WTC11 (cell line): Measurements from ENCODE around the gene ARAP1. TPM values are rescaled to one million over a fixed set of nuclear protein-coding genes. Genes with fewer than 3 reads are reported as not detected.
A peak's percentile ranks its signal among the peaks of the same experiment; 100 is the strongest.

ENCODE experiments used
- ATAC-seq: fragments of 200-7000 bp; cut with Tn5 transposase; 2 replicates; pipeline ENCODE4 v1.10.0; 2021; ENCODE audit warnings: mild to moderate bottlenecking, moderate library complexity
- CTCF ChIA-PET: fragments of 300-600 bp; sonication (Branson Sonifier 250); formaldehyde crosslinking; loops from one replicate; lab custom pipeline; 2021; ENCODE audit warnings: antibody characterized with exemption; lab: Charles Lee
- POLR2A ChIA-PET: fragments of 350-600 bp; sonication (Branson Sonifier 250); formaldehyde crosslinking; loops from one replicate; lab custom pipeline; 2021; ENCODE audit warnings: antibody characterized with exemption; lab: Charles Lee
- DNase-seq: peaks from one replicate; pipeline ENCODE4 v3.0.0; 2021; ENCODE audit warnings: low spot score
- H3K27ac Mint-ChIP-seq: 2 replicates; pipeline ENCODE4 v1.8.0; 2021; ENCODE audit warnings: mixed read lengths
- H3K27me3 Mint-ChIP-seq: 2 replicates; pipeline ENCODE4 v1.8.0; 2021; ENCODE audit warnings: low read depth, mild to moderate bottlenecking, moderate library complexity, mixed read lengths
- H3K36me3 Mint-ChIP-seq: 2 replicates; pipeline ENCODE4 v1.8.0; 2021; ENCODE audit warnings: mixed read lengths
- H3K4me1 Mint-ChIP-seq: 2 replicates; pipeline ENCODE4 v1.8.0; 2022; ENCODE audit warnings: mixed read lengths
- H3K4me3 Mint-ChIP-seq: 2 replicates; pipeline ENCODE4 v1.8.0; 2021; ENCODE audit warnings: mild to moderate bottlenecking, moderate library complexity, mixed read lengths
- H3K9me3 Mint-ChIP-seq: 2 replicates; pipeline ENCODE4 v1.8.0; 2021; ENCODE audit warnings: mixed read lengths
- ATF1 ChIP-seq: sonication (generic); formaldehyde crosslinking; IDR thresholded peaks from 2 replicates; pipeline ENCODE4 v1.8.1; 2023; ENCODE audit warnings: mild to moderate bottlenecking, moderate library complexity, missing genetic modification reagents
- CREM ChIP-seq: sonication (generic); formaldehyde crosslinking; IDR thresholded peaks from 2 replicates; pipeline ENCODE4 v1.8.1; 2022; ENCODE audit warnings: mild to moderate bottlenecking, missing genetic modification reagents, moderate library complexity
- EMX1 ChIP-seq: fragments of 250-450 bp; sonication (Bioruptor Pico); IDR thresholded peaks from 2 replicates; pipeline ENCODE4 v1.8.0; 2021; ENCODE audit warnings: mild to moderate bottlenecking
- GTF2I ChIP-seq: fragments of 250-450 bp; sonication (Bioruptor Pico); conservative IDR thresholded peaks from 2 replicates; pipeline ENCODE4 v1.4.0; 2021; ENCODE audit warnings: mild to moderate bottlenecking
- JUN ChIP-seq: sonication (generic); formaldehyde crosslinking; IDR thresholded peaks from 2 replicates; pipeline ENCODE4 v1.8.0; 2023; ENCODE audit warnings: mild to moderate bottlenecking, missing genetic modification reagents
- MYBL2 ChIP-seq: sonication (generic); formaldehyde crosslinking; IDR thresholded peaks from 2 replicates; pipeline ENCODE4 v1.8.1; 2023; ENCODE audit warnings: mild to moderate bottlenecking, moderate library complexity, missing genetic modification reagents
- NFE2L1 ChIP-seq: sonication (generic); formaldehyde crosslinking; IDR thresholded peaks from 2 replicates; pipeline ENCODE4 v1.8.1; 2023; ENCODE audit warnings: missing genetic modification reagents
- SOX15 ChIP-seq: fragments of 250-450 bp; sonication (Bioruptor Pico); IDR thresholded peaks from 2 replicates; pipeline ENCODE4 v1.9.0; 2021; ENCODE audit warnings: mild to moderate bottlenecking
- ZNF138 ChIP-seq: sonication (generic); formaldehyde crosslinking; conservative IDR thresholded peaks from 2 replicates; pipeline ENCODE4 v1.8.1; 2022; ENCODE audit warnings: mild to moderate bottlenecking, moderate library complexity, missing genetic modification reagents
- ZNF396 ChIP-seq: fragments of 250-450 bp; sonication (Bioruptor Pico); IDR thresholded peaks from 2 replicates; pipeline ENCODE4 v1.8.0; 2021; ENCODE audit warnings: mild to moderate bottlenecking, moderate library complexity, borderline replicate concordance
- ZNF423 ChIP-seq: fragments of 250-450 bp; sonication (Bioruptor Pico); IDR thresholded peaks from 2 replicates; pipeline ENCODE4 v2.1.2; 2022; ENCODE audit warnings: mild to moderate bottlenecking, moderate library complexity
- total RNA-seq: library from RNA; stranded (reverse); gene quantifications from 3 replicates; pipeline ENCODE4 v1.2.3, GENCODE V29; 2021
- TF ChIP-seq, protein P1 (sequence below): sonication (generic); formaldehyde crosslinking; IDR thresholded peaks from 2 replicates; pipeline ENCODE4 v1.8.0; 2022; ENCODE audit warnings: missing genetic modification reagents
- TF ChIP-seq, protein P2 (sequence below): sonication (generic); formaldehyde crosslinking; IDR thresholded peaks from 2 replicates; pipeline ENCODE4 v1.8.0; 2023; ENCODE audit warnings: missing genetic modification reagents
- TF ChIP-seq, protein P3 (sequence below): sonication (generic); formaldehyde crosslinking; conservative IDR thresholded peaks from 2 replicates; pipeline ENCODE4 v1.8.1; 2023; ENCODE audit warnings: mild to moderate bottlenecking, low read depth, missing genetic modification reagents, moderate library complexity
- TF ChIP-seq, protein P4 (sequence below): sonication (generic); formaldehyde crosslinking; IDR thresholded peaks from 2 replicates; pipeline ENCODE4 v1.8.1; 2022; ENCODE audit warnings: low read depth, mild to moderate bottlenecking, moderate library complexity, missing genetic modification reagents, borderline replicate concordance
- TF ChIP-seq, protein P5 (sequence below): sonication (generic); formaldehyde crosslinking; IDR thresholded peaks from 2 replicates; pipeline ENCODE4 v1.8.0; 2022; ENCODE audit warnings: mild to moderate bottlenecking, missing genetic modification reagents
- TF ChIP-seq, protein P6 (sequence below): sonication (generic); formaldehyde crosslinking; IDR thresholded peaks from 2 replicates; pipeline ENCODE4 v1.8.0; 2022; ENCODE audit warnings: mild to moderate bottlenecking, missing genetic modification reagents
- TF ChIP-seq, protein P7 (sequence below): sonication (generic); formaldehyde crosslinking; IDR thresholded peaks from 2 replicates; pipeline ENCODE4 v1.8.0; 2022; ENCODE audit warnings: mild to moderate bottlenecking, missing genetic modification reagents
- TF ChIP-seq, protein P8 (sequence below): sonication (generic); formaldehyde crosslinking; IDR thresholded peaks from 2 replicates; pipeline ENCODE4 v1.8.0; 2022; ENCODE audit warnings: mild to moderate bottlenecking, missing genetic modification reagents

Gene ARAP1
- total RNA-seq, 1 experiment from 2014 or later = 98.8 TPM

DNA sequence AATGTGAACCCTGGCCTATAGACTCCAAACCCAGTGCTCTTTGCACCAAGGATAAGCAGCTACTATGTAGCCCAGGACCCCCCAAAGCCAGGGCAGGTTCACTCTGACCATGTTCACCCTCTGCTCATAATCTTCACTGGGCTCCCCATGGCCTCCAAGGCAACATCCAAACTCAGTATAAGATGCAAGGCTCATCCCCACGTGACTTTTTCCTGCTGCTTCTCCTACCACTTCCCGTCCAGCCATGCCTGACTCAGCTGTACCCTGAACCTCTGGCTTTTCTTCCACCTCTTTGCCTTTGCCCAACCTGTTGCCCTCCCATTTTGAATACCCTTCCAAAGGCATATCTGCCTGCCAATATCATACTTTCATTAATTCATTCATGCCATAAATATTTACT, 105.7 kb downstream of the ARAP1 start (continued):
- TF ChIP-seq, protein P1, sequence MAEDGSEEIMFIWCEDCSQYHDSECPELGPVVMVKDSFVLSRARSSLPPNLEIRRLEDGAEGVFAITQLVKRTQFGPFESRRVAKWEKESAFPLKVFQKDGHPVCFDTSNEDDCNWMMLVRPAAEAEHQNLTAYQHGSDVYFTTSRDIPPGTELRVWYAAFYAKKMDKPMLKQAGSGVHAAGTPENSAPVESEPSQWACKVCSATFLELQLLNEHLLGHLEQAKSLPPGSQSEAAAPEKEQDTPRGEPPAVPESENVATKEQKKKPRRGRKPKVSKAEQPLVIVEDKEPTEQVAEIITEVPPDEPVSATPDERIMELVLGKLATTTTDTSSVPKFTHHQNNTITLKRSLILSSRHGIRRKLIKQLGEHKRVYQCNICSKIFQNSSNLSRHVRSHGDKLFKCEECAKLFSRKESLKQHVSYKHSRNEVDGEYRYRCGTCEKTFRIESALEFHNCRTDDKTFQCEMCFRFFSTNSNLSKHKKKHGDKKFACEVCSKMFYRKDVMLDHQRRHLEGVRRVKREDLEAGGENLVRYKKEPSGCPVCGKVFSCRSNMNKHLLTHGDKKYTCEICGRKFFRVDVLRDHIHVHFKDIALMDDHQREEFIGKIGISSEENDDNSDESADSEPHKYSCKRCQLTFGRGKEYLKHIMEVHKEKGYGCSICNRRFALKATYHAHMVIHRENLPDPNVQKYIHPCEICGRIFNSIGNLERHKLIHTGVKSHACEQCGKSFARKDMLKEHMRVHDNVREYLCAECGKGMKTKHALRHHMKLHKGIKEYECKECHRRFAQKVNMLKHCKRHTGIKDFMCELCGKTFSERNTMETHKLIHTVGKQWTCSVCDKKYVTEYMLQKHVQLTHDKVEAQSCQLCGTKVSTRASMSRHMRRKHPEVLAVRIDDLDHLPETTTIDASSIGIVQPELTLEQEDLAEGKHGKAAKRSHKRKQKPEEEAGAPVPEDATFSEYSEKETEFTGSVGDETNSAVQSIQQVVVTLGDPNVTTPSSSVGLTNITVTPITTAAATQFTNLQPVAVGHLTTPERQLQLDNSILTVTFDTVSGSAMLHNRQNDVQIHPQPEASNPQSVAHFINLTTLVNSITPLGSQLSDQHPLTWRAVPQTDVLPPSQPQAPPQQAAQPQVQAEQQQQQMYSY (CRISPR knock-in tag) = no peak
- TF ChIP-seq, protein P2, sequence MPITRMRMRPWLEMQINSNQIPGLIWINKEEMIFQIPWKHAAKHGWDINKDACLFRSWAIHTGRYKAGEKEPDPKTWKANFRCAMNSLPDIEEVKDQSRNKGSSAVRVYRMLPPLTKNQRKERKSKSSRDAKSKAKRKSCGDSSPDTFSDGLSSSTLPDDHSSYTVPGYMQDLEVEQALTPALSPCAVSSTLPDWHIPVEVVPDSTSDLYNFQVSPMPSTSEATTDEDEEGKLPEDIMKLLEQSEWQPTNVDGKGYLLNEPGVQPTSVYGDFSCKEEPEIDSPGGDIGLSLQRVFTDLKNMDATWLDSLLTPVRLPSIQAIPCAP = no peak

DNA sequence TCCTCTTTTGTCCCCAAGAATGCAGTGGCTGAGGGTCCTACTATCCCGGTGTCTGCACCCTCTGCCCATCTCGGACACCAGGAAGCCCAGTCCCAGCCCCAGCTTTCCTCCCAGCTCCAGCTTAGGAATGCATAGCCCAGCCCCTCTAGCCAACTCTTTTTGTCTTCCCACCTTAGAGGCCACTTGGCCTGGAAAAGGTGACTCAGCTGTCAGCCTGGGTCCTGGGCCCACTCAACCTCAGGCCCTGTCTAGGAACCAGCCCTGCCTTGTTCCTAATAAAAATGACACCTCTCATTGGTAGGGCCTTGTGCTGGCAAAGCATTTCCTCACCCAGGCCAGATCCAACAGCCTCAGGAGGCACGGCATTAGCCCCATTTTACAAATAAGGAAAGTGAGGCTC, 106.2 kb downstream of the ARAP1 start:
- Mint-ChIP-seq H3K9me3 (no peaks in the 10 kb centered on the region), H3K36me3 (no peaks in the 10 kb centered on the region), H3K27ac (no peak overlapping the region), H3K4me3 (no peak overlapping the region), H3K4me1 (no peaks in the 10 kb centered on the region), H3K27me3 (peaks cover 31% of the 10 kb centered on the region)
- CTCF ChIA-PET = interaction anchor here (0.5 to 7.5 kb wide), 5 partner anchors 38 to 174 kb away, joined by 3 to 124 read pairs (median 55); no protein-coding TSS in a partner anchor
- ATAC-seq = no peak
- TF ChIP-seq EMX1 (CRISPR knock-in tag) (no peak), JUN (no peak), ZNF138 (CRISPR knock-in tag) (no peak), CREM (CRISPR knock-in tag) (no peak), NFE2L1 (CRISPR knock-in tag) (no peak), ZNF423 (CRISPR knock-in tag) (no peak)
- TF ChIP-seq, protein P3, sequence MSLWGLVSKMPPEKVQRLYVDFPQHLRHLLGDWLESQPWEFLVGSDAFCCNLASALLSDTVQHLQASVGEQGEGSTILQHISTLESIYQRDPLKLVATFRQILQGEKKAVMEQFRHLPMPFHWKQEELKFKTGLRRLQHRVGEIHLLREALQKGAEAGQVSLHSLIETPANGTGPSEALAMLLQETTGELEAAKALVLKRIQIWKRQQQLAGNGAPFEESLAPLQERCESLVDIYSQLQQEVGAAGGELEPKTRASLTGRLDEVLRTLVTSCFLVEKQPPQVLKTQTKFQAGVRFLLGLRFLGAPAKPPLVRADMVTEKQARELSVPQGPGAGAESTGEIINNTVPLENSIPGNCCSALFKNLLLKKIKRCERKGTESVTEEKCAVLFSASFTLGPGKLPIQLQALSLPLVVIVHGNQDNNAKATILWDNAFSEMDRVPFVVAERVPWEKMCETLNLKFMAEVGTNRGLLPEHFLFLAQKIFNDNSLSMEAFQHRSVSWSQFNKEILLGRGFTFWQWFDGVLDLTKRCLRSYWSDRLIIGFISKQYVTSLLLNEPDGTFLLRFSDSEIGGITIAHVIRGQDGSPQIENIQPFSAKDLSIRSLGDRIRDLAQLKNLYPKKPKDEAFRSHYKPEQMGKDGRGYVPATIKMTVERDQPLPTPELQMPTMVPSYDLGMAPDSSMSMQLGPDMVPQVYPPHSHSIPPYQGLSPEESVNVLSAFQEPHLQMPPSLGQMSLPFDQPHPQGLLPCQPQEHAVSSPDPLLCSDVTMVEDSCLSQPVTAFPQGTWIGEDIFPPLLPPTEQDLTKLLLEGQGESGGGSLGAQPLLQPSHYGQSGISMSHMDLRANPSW = no peak
- TF ChIP-seq, protein P4, sequence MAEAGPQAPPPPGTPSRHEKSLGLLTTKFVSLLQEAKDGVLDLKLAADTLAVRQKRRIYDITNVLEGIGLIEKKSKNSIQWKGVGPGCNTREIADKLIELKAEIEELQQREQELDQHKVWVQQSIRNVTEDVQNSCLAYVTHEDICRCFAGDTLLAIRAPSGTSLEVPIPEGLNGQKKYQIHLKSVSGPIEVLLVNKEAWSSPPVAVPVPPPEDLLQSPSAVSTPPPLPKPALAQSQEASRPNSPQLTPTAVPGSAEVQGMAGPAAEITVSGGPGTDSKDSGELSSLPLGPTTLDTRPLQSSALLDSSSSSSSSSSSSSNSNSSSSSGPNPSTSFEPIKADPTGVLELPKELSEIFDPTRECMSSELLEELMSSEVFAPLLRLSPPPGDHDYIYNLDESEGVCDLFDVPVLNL (CRISPR knock-in tag) = no peak
- DNase-seq = no peak
- POLR2A ChIA-PET = no interaction called here

DNA sequence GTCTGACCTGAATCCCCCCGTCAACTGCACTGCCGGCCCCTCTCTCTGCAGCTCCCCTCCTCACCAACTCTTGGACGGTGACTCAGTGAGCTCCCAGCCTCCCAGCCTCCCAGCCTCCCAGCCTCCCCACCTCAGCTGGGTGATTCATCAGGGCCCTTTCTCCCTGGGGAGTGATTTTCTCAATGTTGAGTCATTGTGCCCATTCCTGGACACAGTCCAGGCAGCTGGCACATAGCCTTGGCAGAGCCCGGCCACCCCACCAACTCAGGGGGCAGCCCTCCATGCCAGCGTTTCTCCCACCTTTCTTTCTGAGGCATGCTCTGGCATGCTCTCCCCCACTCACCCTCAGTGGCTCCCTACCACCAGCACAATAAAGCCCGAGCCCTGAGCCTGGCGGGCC, 108.7 kb downstream of the ARAP1 start:
- Mint-ChIP-seq H3K36me3 (no peaks in the 10 kb centered on the region), H3K9me3 (no peaks in the 10 kb centered on the region), H3K4me3 (peak overlapping the region; percentile 50), H3K4me1 (no peaks in the 10 kb centered on the region), H3K27me3 (peaks cover 26% of the 10 kb centered on the region), H3K27ac (no peak overlapping the region)
- TF ChIP-seq, protein P5, sequence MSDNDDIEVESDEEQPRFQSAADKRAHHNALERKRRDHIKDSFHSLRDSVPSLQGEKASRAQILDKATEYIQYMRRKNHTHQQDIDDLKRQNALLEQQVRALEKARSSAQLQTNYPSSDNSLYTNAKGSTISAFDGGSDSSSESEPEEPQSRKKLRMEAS (CRISPR knock-in tag) = no peak
- TF ChIP-seq ZNF396 (no peak), GTF2I (CRISPR knock-in tag) (0 out of 2 replicates have a peak, but pooled peaks have one; percentile 27), ATF1 (CRISPR knock-in tag) (no peak), MYBL2 (CRISPR knock-in tag) (no peak), SOX15 (CRISPR knock-in tag) (no peak)
- TF ChIP-seq, protein P6, sequence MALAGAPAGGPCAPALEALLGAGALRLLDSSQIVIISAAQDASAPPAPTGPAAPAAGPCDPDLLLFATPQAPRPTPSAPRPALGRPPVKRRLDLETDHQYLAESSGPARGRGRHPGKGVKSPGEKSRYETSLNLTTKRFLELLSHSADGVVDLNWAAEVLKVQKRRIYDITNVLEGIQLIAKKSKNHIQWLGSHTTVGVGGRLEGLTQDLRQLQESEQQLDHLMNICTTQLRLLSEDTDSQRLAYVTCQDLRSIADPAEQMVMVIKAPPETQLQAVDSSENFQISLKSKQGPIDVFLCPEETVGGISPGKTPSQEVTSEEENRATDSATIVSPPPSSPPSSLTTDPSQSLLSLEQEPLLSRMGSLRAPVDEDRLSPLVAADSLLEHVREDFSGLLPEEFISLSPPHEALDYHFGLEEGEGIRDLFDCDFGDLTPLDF (CRISPR knock-in tag) = no peak
- TF ChIP-seq, protein P7, sequence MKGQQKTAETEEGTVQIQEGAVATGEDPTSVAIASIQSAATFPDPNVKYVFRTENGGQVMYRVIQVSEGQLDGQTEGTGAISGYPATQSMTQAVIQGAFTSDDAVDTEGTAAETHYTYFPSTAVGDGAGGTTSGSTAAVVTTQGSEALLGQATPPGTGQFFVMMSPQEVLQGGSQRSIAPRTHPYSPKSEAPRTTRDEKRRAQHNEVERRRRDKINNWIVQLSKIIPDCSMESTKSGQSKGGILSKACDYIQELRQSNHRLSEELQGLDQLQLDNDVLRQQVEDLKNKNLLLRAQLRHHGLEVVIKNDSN (CRISPR knock-in tag) = 0 out of 2 replicates have a peak, but pooled peaks have one; percentile 2
- TF ChIP-seq, protein P8, sequence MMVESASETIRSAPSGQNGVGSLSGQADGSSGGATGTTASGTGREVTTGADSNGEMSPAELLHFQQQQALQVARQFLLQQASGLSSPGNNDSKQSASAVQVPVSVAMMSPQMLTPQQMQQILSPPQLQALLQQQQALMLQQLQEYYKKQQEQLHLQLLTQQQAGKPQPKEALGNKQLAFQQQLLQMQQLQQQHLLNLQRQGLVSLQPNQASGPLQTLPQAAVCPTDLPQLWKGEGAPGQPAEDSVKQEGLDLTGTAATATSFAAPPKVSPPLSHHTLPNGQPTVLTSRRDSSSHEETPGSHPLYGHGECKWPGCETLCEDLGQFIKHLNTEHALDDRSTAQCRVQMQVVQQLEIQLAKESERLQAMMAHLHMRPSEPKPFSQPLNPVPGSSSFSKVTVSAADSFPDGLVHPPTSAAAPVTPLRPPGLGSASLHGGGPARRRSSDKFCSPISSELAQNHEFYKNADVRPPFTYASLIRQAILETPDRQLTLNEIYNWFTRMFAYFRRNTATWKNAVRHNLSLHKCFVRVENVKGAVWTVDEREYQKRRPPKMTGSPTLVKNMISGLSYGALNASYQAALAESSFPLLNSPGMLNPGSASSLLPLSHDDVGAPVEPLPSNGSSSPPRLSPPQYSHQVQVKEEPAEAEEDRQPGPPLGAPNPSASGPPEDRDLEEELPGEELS (CRISPR knock-in tag) = no peak
- CTCF ChIA-PET = interaction anchor here (0.7 to 7.5 kb wide), 22 partner anchors 8 to 415 kb away, joined by 3 to 124 read pairs (median 6); partner anchors contain the start of gene PDE2A
- ATAC-seq (no peak), DNase-seq (no peak)
- POLR2A ChIA-PET = interaction anchor here (1.0 kb wide), 1 partner anchor 36 kb away, joined by 3 read pairs; no protein-coding TSS in a partner anchor
